Measurements from ENCODE around the gene METTL15.

DNA sequence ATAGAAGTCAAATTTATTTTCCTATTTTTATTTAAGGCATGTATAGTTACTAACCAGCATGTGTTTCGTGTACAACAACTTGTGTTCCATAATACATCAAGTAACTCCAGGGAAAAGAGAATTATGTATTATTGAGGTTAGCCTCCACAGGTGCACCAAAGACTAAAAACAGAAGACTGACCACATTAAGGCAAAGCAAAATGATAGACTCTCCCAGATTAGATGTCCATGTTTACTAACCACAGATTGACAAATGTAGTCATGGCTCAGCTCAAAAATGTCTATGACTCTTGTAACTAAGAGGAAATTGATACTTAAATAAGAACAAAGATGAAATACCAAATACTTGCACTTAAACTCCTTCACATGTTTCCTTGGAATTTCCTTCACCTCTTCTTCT lies 238.5 kb downstream of the METTL15 start:
- TF ChIP-seq, protein P1, sequence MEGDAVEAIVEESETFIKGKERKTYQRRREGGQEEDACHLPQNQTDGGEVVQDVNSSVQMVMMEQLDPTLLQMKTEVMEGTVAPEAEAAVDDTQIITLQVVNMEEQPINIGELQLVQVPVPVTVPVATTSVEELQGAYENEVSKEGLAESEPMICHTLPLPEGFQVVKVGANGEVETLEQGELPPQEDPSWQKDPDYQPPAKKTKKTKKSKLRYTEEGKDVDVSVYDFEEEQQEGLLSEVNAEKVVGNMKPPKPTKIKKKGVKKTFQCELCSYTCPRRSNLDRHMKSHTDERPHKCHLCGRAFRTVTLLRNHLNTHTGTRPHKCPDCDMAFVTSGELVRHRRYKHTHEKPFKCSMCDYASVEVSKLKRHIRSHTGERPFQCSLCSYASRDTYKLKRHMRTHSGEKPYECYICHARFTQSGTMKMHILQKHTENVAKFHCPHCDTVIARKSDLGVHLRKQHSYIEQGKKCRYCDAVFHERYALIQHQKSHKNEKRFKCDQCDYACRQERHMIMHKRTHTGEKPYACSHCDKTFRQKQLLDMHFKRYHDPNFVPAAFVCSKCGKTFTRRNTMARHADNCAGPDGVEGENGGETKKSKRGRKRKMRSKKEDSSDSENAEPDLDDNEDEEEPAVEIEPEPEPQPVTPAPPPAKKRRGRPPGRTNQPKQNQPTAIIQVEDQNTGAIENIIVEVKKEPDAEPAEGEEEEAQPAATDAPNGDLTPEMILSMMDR (IDR thresholded peaks at IDR 0.05): no peak
- no peak for TF ChIP-seq EZH2 (IDR thresholded peaks at IDR 0.05; ENCODE audit: borderline replicate concordance, insufficient read depth, low read depth, low read length, poor library complexity, severe bottlenecking)
